Ovary (tissue), 9 donors: ENCODE data around the gene DAPK1. TPM values are rescaled to one million over a fixed set of nuclear protein-coding genes. Genes with fewer than 3 reads are reported as not detected.
A peak's percentile ranks its signal among the peaks of the same experiment; 100 is the strongest.

Experiments used
- DNase-seq, 5 donors: peaks; one replicate each; pipeline ENCODE4 v3.0.0-alpha.2; 2019 to 2020
- H3K27ac ChIP-seq, 2 donors: fragments of 200-600 bp; one replicate each; pipeline versions ENCODE4 v1.5.1 to v1.8.0; 2019 to 2022
- H3K27me3 ChIP-seq: fragments of 200-600 bp; one replicate; pipeline ENCODE4 v1.8.0; 2022
- H3K36me3 ChIP-seq: fragments of 200-600 bp; sonication (generic); one replicate; pipeline ENCODE4 v1.5.1; 2019
- H3K4me1 ChIP-seq: one replicate; pipeline ENCODE4 v1.8.1; 2013; ENCODE audit warnings: mild to moderate bottlenecking, moderate library complexity; ENCODE audit not compliant: insufficient read depth
- H3K4me3 ChIP-seq: fragments of 200-600 bp; sonication (generic); one replicate; pipeline ENCODE4 v1.5.1; 2017
- H3K9me3 ChIP-seq, 2 donors: fragments of 200-600 bp in 1 of 2; sonication (generic) in 1 of 2; one replicate each; pipeline versions ENCODE4 v1.5.1 to v1.8.1; 2013 to 2019; ENCODE audit warnings: mild to moderate bottlenecking in 1 of 2, moderate library complexity in 1 of 2
- EP300 ChIP-seq: sonication (generic); formaldehyde crosslinking; IDR thresholded peaks from one replicate; pipeline ENCODE4 v1.6.1; 2017; ENCODE audit warnings: antibody characterized with exemption
- POLR2A ChIP-seq: fragments of 450-650 bp; IDR thresholded peaks from one replicate; pipeline ENCODE4 v1.6.1; 2017; ENCODE audit warnings: antibody characterized with exemption, mild to moderate bottlenecking, moderate library complexity
- WGBS, 3 donors: extraction: QIAGEN DNeasy Blood & Tissue Kit in 1 of 3; methylation state at CpG; one replicate each; pipeline versions ENCODE4 v1.1.5 to v1.1.7; 2013 to 2017; 5-methylcytosine and 5-hydroxymethylcytosine counted together
- intact Hi-C, 4 donors: fragments of 100-400 bp; cut with DNase I; formaldehyde crosslinking; loops; one replicate each; pipeline versions ENCODE4 v1.11.0 to v1.15.1; 2022 to 2023
- polyA plus RNA-seq, 2 donors: library from polyadenylated mRNA; stranded (reverse); fragments of 200-250 nt in 1 of 2; fragments of 350-450 nt in 1 of 2; fragmentation: Illumina TruSeq in 1 of 2; extraction: RNeasy Lipid Tissue Mini Kit (QIAGEN cat#74804) in 1 of 2; gene quantifications; one replicate each; pipeline ENCODE4 v1.2.3, GENCODE V29; 2013 to 2014
- total RNA-seq, 7 donors: library from RNA; depleted of rRNA in 2 of 7; stranded (reverse); fragments of >200 nt in 2 of 7; fragmentation: NEBNext Ultra II Directional in 3 of 7; extraction: Animal tissue kit (Norgen Biotek cat#: 25700) in 3 of 7; gene quantifications; one replicate each; pipeline versions ENCODE4 v1.1.0 to v1.2.4, GENCODE V29; 2016 to 2023
- TF ChIP-seq, protein P1 (sequence below), 3 donors: fragments of 450-650 bp in 2 of 3; fragments of 200-600 bp in 1 of 3; IDR thresholded peaks; one replicate each; pipeline versions ENCODE4 v1.5.1 to v1.8.0; 2016 to 2022; ENCODE audit warnings: antibody characterized with exemption in 3 of 3, mild to moderate bottlenecking in 1 of 3
- donor health status: DM: no; HTN: no; CAD: no; lungs with moderate emphysema.
- donor health status: DM: no; HTN: no; CAD: no.
- donor health status: Bipolar disorder and iron deficiency.
- donor health status: DM: yes; HTN: yes; CAD: no.
- donor health status: DM: no; HTN: no; CAD: no.
- donor health status: DM: yes; HTN: yes; CAD: no.

Gene DAPK1
- total and polyA plus RNA-seq, 9 donors = 39.3 to 133 (median 89.6) TPM

DNA sequence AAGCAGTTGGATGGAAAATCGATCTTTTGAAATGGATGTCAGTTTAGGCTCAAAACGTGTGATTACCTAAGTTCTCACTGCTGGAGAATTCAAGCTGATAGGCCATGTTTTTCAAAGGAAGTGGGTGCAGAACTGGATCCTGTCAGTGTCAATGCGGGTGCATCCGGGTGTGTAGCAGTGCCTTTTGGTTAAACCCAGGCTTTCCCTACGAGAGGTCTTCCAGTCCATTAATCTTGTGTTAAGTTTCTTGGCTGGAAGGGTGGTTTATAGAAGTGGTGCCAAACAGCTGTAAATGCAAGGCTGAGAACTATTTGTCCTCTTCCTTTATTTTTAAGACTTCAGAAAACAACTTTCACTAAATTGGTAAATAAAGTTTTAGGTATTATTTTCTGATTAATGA is 71.9 kb downstream of the DAPK1 start:
- Histone ChIP-seq H3K4me1 (peaks cover 46% of the 10 kb centered on the region), H3K27me3 (no peaks in the 10 kb centered on the region), H3K36me3 (no peaks in the 10 kb centered on the region), H3K27ac (peak overlapping the region in 1 of 2 donors; percentile 1), H3K4me3 (no peak overlapping the region), H3K9me3 (no peaks in the 10 kb centered on the region)
- TF ChIP-seq, protein P1, sequence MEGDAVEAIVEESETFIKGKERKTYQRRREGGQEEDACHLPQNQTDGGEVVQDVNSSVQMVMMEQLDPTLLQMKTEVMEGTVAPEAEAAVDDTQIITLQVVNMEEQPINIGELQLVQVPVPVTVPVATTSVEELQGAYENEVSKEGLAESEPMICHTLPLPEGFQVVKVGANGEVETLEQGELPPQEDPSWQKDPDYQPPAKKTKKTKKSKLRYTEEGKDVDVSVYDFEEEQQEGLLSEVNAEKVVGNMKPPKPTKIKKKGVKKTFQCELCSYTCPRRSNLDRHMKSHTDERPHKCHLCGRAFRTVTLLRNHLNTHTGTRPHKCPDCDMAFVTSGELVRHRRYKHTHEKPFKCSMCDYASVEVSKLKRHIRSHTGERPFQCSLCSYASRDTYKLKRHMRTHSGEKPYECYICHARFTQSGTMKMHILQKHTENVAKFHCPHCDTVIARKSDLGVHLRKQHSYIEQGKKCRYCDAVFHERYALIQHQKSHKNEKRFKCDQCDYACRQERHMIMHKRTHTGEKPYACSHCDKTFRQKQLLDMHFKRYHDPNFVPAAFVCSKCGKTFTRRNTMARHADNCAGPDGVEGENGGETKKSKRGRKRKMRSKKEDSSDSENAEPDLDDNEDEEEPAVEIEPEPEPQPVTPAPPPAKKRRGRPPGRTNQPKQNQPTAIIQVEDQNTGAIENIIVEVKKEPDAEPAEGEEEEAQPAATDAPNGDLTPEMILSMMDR (IDR thresholded peaks at IDR 0.05) = no peak
- TF ChIP-seq POLR2A = no peak
- no peak for TF ChIP-seq EP300
- peak in 3 of 5 donors; percentile 51 to 61 (median 61) for DNase-seq
- WGBS, 3 donors = 3 to 8% (median 5%) methylated on average over 5 of the region's 5 CpGs
- intact Hi-C loops = loop anchor here in 1 of 4 donors (10.0 kb wide), 1 partner anchor 55 kb away; no protein-coding TSS in a partner anchor

DNA sequence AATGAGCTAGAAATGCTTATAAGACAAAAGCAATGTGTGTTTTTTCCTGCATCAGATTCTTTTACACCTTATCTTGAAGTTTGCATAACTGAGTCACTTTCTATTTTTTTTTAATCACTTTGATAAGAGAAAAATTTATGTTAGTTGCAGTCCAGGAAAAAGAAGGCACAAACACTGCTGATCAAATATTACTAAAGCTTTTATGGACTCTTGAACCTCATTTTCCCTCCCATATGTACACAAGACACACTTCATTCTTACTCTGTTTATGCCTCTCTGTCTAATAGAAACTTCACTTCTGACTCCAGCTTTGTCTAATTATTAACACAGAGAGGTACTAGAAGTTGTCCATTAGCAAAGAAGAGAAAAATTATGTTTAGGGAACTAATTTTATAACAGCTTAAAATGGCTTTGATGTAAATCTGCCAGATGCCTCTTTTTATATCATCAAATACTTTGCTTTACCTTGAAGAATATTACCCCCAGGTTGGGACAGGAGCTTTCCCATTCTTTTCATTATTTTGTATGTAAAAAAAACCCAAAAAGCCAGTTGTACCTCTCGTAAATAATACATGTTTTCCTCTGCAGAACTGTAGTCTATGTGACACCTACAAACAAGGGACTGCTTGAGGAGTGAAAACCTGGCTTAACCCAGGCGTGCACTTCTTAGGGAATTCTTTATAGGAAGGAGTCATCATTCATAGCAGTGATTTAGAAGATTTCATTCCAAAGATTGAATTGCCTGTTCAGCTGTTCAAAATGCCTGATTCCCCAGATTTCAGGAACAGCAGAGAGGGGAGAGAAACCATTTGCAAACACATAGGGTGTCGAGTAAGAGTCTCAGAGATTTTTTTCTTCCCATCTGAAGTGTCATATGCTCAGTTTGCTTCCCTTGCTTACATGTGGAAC is 72.6 kb downstream of the DAPK1 start:
- no peak overlapping the region for H3K27ac ChIP-seq

DNA sequence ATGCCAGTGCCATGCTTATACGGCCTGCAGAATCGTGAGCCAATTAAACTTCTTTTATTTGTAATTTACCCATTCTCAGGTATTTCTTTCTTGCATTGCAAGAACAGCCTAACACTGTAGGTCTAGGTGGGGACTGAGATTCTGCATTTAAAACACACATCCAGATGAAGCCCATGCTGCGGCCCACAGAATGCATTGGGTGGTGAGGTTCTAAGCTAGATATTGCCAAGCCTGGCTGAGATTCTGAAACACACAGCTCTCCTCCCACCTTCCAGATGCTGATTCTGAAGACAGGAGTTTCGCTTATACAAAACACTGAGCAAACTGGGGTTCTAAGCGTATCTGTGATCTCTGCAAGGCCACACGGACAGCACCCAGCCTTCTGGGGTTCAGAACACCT is 75.1 kb downstream of the DAPK1 start:
- H3K36me3 ChIP-seq = no peaks in the 10 kb centered on the region

More for the DNA sequence above, 72.6 kb downstream of the DAPK1 start:
- intact Hi-C loops = loop anchor here in 2 of 4 donors (10.0 kb wide), 1 partner anchor 55 kb away; no protein-coding TSS in a partner anchor
- Histone ChIP-seq H3K36me3 (no peaks in the 10 kb centered on the region), H3K9me3 (no peaks in the 10 kb centered on the region), H3K4me3 (no peak overlapping the region), H3K4me1 (peaks cover 43% of the 10 kb centered on the region), H3K27me3 (no peaks in the 10 kb centered on the region)
- no peak for TF ChIP-seq POLR2A
- TF ChIP-seq EP300 = no peak
- TF ChIP-seq, protein P1 (IDR thresholded peaks at IDR 0.05) = no peak
- DNase-seq = no peak
- 32 to 53% (median 36%) methylated on average over 3 of the region's 3 CpGs for WGBS, 3 donors

DNA sequence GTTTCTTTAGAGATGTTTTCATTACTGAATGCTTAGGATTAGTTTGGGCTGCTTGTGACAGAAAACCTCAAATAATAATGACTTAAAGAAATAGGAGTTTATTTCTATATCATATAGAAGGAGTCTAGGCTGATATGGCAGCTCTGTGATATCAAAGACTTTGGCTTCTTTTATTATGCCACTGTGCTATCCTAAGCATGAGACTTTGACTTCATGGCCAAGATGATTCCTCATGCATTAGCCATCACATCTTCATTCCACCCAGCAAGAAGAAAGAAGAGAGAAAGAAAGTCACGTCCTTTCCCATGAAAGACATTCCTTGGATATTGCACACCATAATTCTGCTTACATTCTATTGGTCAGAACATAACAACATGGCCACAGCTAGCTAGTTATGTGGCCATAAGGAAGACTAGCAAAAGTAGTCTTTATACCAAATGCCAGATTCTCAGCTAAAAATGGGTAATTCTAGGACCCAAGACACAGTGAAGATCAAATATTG is 76.2 kb downstream of the DAPK1 start:
- H3K27ac ChIP-seq = no peak overlapping the region
- no peak overlapping the region for H3K4me3 ChIP-seq
- DNase-seq = no peak
- TF ChIP-seq POLR2A = no peak
- TF ChIP-seq EP300 = no peak
- TF ChIP-seq, protein P1 (IDR thresholded peaks at IDR 0.05) = no peak
- H3K4me1 ChIP-seq = peaks cover 42% of the 10 kb centered on the region
- no peaks in the 10 kb centered on the region for H3K27me3 ChIP-seq
- 63 to 92% (median 87%) methylated on average over 1 of the region's 1 CpG for WGBS, 3 donors
- intact Hi-C loops = loop anchor here in 1 of 4 donors (10.0 kb wide), 1 partner anchor 59 kb away; no protein-coding TSS in a partner anchor
- H3K36me3 ChIP-seq = no peaks in the 10 kb centered on the region
- no peaks in the 10 kb centered on the region for H3K9me3 ChIP-seq

More for the DNA sequence above, 75.1 kb downstream of the DAPK1 start:
- WGBS, 3 donors = 92 to 94% (median 93%) methylated on average over 6 of the region's 6 CpGs
- TF ChIP-seq EP300 (no peak), POLR2A (no peak)
- TF ChIP-seq, protein P1 (IDR thresholded peaks at IDR 0.05) = no peak
- H3K4me3 ChIP-seq = no peak overlapping the region
- peaks cover 45% of the 10 kb centered on the region for H3K4me1 ChIP-seq
- DNase-seq = no peak
- H3K27ac ChIP-seq = no peak overlapping the region
- no peaks in the 10 kb centered on the region for H3K27me3 ChIP-seq
- intact Hi-C loops = loop anchor here in 1 of 4 donors (10.0 kb wide), 1 partner anchor 58 kb away; no protein-coding TSS in a partner anchor
- H3K9me3 ChIP-seq = no peaks in the 10 kb centered on the region
